Mesenchymal stem cell (in vitro differentiated cells and primary cell): ENCODE measurements around the gene TGFBI.
A peak's percentile ranks its signal among the peaks of the same experiment; 100 is the strongest.

Experiments used
- DNase-seq: peaks from one replicate; pipeline ENCODE4 v3.0.0-alpha.2; 2013
- H2AFZ ChIP-seq: one replicate; pipeline ENCODE4 v1.6.1; 2013; ENCODE audit warnings: low read depth, mild to moderate bottlenecking, control low read depth, inconsistent platforms, low read length, moderate library complexity
- H2AK5ac ChIP-seq: 2 replicates; pipeline ENCODE4 v1.6.1; 2013; ENCODE audit warnings: low read length, moderate library complexity, mild to moderate bottlenecking, inconsistent platforms; ENCODE audit not compliant: severe bottlenecking
- H2BK120ac ChIP-seq: one replicate; pipeline ENCODE4 v1.6.1; 2013; ENCODE audit warnings: low read depth, mild to moderate bottlenecking, inconsistent platforms, low read length, moderate library complexity
- H2BK12ac ChIP-seq, 2 experiments: one replicate each; pipeline ENCODE4 v1.6.1; 2013; ENCODE audit warnings: inconsistent platforms in 2 of 2, low read length in 2 of 2, mild to moderate bottlenecking in 2 of 2, moderate library complexity in 2 of 2, control low read depth in 1 of 2
- H2BK15ac ChIP-seq: one replicate; pipeline ENCODE4 v1.6.1; 2013; ENCODE audit warnings: mild to moderate bottlenecking, low read depth, inconsistent platforms; ENCODE audit not compliant: poor library complexity, severe bottlenecking
- H2BK5ac ChIP-seq: 2 replicates; pipeline ENCODE4 v1.6.1; 2013; ENCODE audit warnings: low read depth, mild to moderate bottlenecking, low read length, control low read depth, inconsistent platforms; ENCODE audit not compliant: poor library complexity, severe bottlenecking
- H3K14ac ChIP-seq, 2 experiments: one replicate each; pipeline ENCODE4 v1.6.1; 2013; ENCODE audit warnings: inconsistent platforms in 2 of 2, low read length in 2 of 2, control low read depth in 1 of 2, mild to moderate bottlenecking in 1 of 2, moderate library complexity in 1 of 2
- H3K18ac ChIP-seq, 2 experiments: one replicate each; pipeline ENCODE4 v1.6.1; 2013; ENCODE audit warnings: inconsistent platforms in 2 of 2, low read length in 2 of 2, control low read depth in 1 of 2, low read depth in 1 of 2, mild to moderate bottlenecking in 1 of 2
- H3K23ac ChIP-seq, 2 experiments: one replicate each; pipeline ENCODE4 v1.6.1; 2013; ENCODE audit warnings: inconsistent platforms in 2 of 2, low read length in 2 of 2, mild to moderate bottlenecking in 2 of 2, moderate library complexity in 2 of 2, control low read depth in 1 of 2
- H3K27ac ChIP-seq: 2 replicates; pipeline ENCODE4 v1.5.1; 2013; ENCODE audit warnings: mild to moderate bottlenecking, moderate library complexity, low read length, control low read depth, inconsistent platforms; ENCODE audit not compliant: poor library complexity, severe bottlenecking
- H3K27me3 ChIP-seq, 2 experiments: 2 replicates each; pipeline versions ENCODE4 v1.6.1 to v1.7.0; 2013; ENCODE audit warnings: low read length in 2 of 2, mild to moderate bottlenecking in 2 of 2, moderate library complexity in 2 of 2, control low read depth in 1 of 2, inconsistent platforms in 1 of 2; ENCODE audit not compliant: control insufficient read depth in 1 of 2, insufficient read depth in 1 of 2
- H3K36me3 ChIP-seq, 2 experiments: 2 replicates each; pipeline versions ENCODE4 v1.6.1 to v1.7.0; 2013; ENCODE audit warnings: low read length in 2 of 2, control low read depth in 1 of 2, inconsistent platforms in 1 of 2, low read depth in 1 of 2, mild to moderate bottlenecking in 1 of 2; ENCODE audit not compliant: insufficient read depth in 2 of 2, control insufficient read depth in 1 of 2
- H3K4ac ChIP-seq, 2 experiments: one replicate each; pipeline ENCODE4 v1.6.1; 2013; ENCODE audit warnings: inconsistent platforms in 2 of 2, low read length in 2 of 2, mild to moderate bottlenecking in 2 of 2, moderate library complexity in 2 of 2, control low read depth in 1 of 2, low read depth in 1 of 2
- H3K4me1 ChIP-seq: 2 replicates; pipeline ENCODE4 v1.6.1; 2013; ENCODE audit warnings: low read depth, low read length, control low read depth; ENCODE audit not compliant: control insufficient read depth, insufficient read depth
- H3K4me2 ChIP-seq: 2 replicates; pipeline ENCODE4 v1.6.1; 2013; ENCODE audit warnings: low read length, mild to moderate bottlenecking, inconsistent platforms; ENCODE audit not compliant: poor library complexity, severe bottlenecking
- H3K4me3 ChIP-seq, 2 experiments: 2 replicates each; pipeline versions ENCODE4 v1.5.1 to v1.7.0; 2013; ENCODE audit warnings: low read length in 2 of 2, mild to moderate bottlenecking in 2 of 2, control low read depth in 1 of 2, low read depth in 1 of 2; ENCODE audit not compliant: insufficient read depth in 1 of 2
- H3K79me1 ChIP-seq: replicated peaks from 2 replicates; pipeline ENCODE4 v1.6.1; 2013; ENCODE audit warnings: mild to moderate bottlenecking, control low read depth, low read length, inconsistent platforms; ENCODE audit not compliant: poor library complexity, severe bottlenecking
- H3K9ac ChIP-seq: 2 replicates; pipeline ENCODE4 v1.7.0; 2013; ENCODE audit warnings: mild to moderate bottlenecking, low read length, moderate library complexity
- H3K9me3 ChIP-seq: 2 replicates; pipeline ENCODE4 v1.7.0; 2013; ENCODE audit warnings: mild to moderate bottlenecking, low read length; ENCODE audit not compliant: control insufficient read depth
- H4K8ac ChIP-seq: one replicate; pipeline ENCODE4 v1.6.1; 2013; ENCODE audit warnings: inconsistent platforms, mild to moderate bottlenecking, low read length, moderate library complexity
- H4K91ac ChIP-seq: one replicate; pipeline ENCODE4 v1.6.1; 2013; ENCODE audit warnings: mild to moderate bottlenecking, low read length, inconsistent platforms
- WGBS: methylation state at CpG from one replicate; pipeline ENCODE4 v1.1.7; 2013; ENCODE audit warnings: mixed read lengths; 5-methylcytosine and 5-hydroxymethylcytosine counted together

TGFBI gene

DNA sequence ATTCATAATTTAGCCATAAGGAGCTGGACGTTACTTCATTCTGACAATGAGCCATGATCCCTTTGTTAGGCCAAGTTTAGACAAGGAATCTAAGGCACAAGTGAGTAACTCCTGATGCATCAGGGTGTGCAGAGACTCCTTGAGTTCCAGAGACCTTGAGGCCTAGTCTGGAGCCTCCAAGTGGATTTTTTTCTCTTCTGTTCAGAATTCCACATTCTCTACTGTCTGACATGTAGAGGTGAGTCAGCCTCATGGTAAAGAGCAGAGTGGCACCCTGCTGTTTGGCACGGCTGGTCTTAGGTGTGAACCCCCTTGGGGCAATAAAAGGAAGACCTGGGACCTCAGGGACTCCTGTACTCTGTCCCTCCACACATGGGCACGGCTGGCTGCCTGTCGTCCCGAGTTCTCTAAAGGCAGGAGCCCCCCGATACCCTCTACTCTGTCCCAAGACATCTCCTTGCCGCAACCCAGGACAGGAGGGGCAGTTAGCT is 22.0 kb upstream of the TGFBI start:
- peaks cover 9% of the 10 kb centered on the region for H3K4me1 ChIP-seq
- peak overlapping the region in 1 of 2 experiments; percentile 28 for H3K14ac ChIP-seq
- H3K79me1 ChIP-seq, result no peaks in the 10 kb centered on the region
- H3K9me3 ChIP-seq, result no peaks in the 10 kb centered on the region
- peak overlapping the region; percentile 29 to 100 for H2BK12ac ChIP-seq
- no peak overlapping the region for H3K4me2 ChIP-seq
- peak overlapping the region; percentile 56 for H4K8ac ChIP-seq
- peak overlapping the region in 1 of 2 experiments; percentile 63 for H3K23ac ChIP-seq
- no peak overlapping the region for H2BK5ac ChIP-seq
- H3K27me3 ChIP-seq, result no peaks in the 10 kb centered on the region
- H2BK15ac ChIP-seq, result no peak overlapping the region
- 68% methylated on average over 7 of the region's 7 CpGs for WGBS
- peak overlapping the region; percentile 17 for H3K27ac ChIP-seq
- H2AFZ ChIP-seq, result no peak overlapping the region
- peak overlapping the region; percentile 69 for H2BK120ac ChIP-seq
- H3K36me3 ChIP-seq, result no peaks in the 10 kb centered on the region
- H3K9ac ChIP-seq, result peak overlapping the region; percentile 20
- H2AK5ac ChIP-seq, result no peak overlapping the region
- peak overlapping the region; percentile 61 to 93 for H3K4ac ChIP-seq
- peak; percentile 91 for DNase-seq
- H4K91ac ChIP-seq, result peak overlapping the region; percentile 57
- H3K18ac ChIP-seq, result peak overlapping the region; percentile 34 to 93
- H3K4me3 ChIP-seq, result no peak overlapping the region

DNA sequence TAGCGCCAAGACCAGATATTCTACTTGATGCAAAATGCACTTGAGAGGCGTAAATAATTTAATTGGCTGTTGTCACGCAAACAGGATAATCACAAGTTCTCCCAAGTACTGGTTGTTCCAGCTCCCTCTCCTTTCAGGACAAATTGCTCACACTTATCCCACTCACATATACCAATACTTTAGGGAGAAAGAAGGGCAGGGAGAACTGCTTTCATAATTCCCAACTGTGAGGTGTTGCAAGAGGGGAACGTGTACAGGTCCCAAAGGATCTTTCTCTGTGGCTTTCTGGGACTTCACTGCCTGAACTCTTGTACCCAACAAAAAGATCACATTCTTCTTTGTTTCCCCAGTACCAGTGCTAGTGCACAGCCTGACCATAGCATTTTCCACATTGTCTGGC is 21.5 kb upstream of the TGFBI start:
- no peak overlapping the region for H2BK15ac ChIP-seq

DNA sequence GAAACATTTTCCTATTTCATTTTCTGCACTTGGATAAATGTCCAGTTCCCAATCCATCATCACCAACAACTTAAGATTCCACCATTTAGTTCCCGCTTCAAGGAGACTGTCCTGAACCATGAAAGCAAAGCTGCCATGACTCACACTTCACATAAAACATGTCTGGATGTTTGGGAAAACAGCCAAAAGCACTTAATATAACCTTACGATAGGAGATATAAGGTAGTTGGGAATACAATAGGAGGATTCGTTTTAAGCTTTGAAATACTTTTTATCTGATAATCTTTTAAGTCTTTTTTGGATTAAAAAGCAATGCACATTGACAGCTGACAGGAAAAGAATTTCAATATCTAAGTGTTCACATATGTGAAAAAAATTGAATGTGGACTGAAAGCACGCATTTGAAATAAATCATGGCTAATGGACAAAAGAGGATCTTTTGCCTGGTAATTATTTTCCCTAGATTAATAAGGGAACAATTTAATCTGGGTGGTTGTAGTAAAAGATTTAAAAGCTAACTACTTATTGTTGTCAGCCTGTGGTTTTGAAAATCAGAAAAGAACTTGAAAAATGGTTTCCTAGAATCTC is 17.3 kb upstream of the TGFBI start:
- Histone ChIP-seq H3K27me3 (no peaks in the 10 kb centered on the region), H2BK120ac (no peak overlapping the region), H3K36me3 (no peaks in the 10 kb centered on the region), H3K23ac (no peak overlapping the region), H3K4me3 (no peak overlapping the region), H4K8ac (no peak overlapping the region), H4K91ac (no peak overlapping the region), H3K4ac (no peak overlapping the region), H2BK5ac (no peak overlapping the region), H2BK12ac (no peak overlapping the region), H3K9me3 (no peaks in the 10 kb centered on the region), H3K4me1 (peaks cover 5% of the 10 kb centered on the region), H3K18ac (no peak overlapping the region), H2AFZ (no peak overlapping the region), H3K9ac (no peak overlapping the region), H2AK5ac (no peak overlapping the region), H3K14ac (no peak overlapping the region), H2BK15ac (no peak overlapping the region), H3K79me1 (no peaks in the 10 kb centered on the region), H3K27ac (peak overlapping the region; percentile 64), H3K4me2 (no peak overlapping the region)
- peak; percentile 92 for DNase-seq
- 18% methylated on average over 2 of the region's 4 CpGs for WGBS

More for the DNA sequence above, 21.5 kb upstream of the TGFBI start:
- Histone ChIP-seq H2AFZ (no peak overlapping the region), H3K27ac (peak overlapping the region; percentile 17), H4K8ac (peak overlapping the region; percentile 36), H3K27me3 (no peaks in the 10 kb centered on the region), H3K18ac (peak overlapping the region; percentile 34 to 93), H3K4me1 (peaks cover 9% of the 10 kb centered on the region), H3K79me1 (no peaks in the 10 kb centered on the region), H4K91ac (peak overlapping the region; percentile 57), H3K4ac (peak overlapping the region; percentile 54 to 93), H3K23ac (no peak overlapping the region), H3K36me3 (no peaks in the 10 kb centered on the region), H2AK5ac (peak overlapping the region; percentile 36), H3K9me3 (no peaks in the 10 kb centered on the region), H2BK5ac (no peak overlapping the region), H3K4me2 (no peak overlapping the region), H3K14ac (no peak overlapping the region), H2BK120ac (peak overlapping the region; percentile 69), H2BK12ac (peak overlapping the region; percentile 29 to 100), H3K9ac (peak overlapping the region; percentile 20), H3K4me3 (no peak overlapping the region)
- peak; percentile 79 for DNase-seq
- 78% methylated on average over 4 of the region's 4 CpGs for WGBS

DNA sequence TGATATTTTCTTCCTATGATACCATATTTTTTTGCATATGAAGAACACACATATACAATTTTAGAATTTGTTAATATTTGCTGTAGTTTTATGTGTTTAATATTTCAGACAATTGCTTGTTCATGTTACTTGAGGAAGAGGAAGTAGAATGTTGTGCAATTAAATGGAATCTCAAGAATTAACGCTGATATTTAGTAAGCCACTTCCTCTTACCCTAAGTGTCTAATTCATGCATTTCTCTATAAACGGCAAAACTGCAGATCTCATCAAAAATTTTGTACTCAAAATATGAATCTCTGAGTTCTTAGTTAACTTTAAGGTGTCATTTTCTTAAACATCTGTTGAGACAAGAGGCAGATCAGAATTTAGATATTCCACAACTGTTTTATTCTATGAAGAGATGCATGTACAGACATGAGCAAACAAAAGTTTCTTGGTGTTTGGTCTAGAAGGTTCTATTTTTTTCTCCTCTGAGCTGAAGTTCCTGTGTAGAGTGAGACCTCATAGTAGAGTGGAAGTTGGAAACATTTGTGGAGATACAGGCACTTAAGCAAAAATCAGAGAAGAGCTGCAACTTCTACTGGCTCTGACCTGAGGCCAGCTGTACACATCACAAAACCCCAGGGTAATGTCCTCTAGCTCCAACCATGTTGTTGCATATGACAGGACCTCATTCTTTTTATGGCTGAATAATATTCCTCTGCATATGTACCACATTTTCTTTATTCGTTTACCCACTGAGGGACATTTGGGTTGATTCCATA is 16.6 kb upstream of the TGFBI start:
- Histone ChIP-seq H2AFZ (no peak overlapping the region), H3K36me3 (no peaks in the 10 kb centered on the region), H3K18ac (no peak overlapping the region), H3K27ac (peak overlapping the region; percentile 68), H4K8ac (peak overlapping the region; percentile 67), H3K9me3 (no peaks in the 10 kb centered on the region), H3K4ac (no peak overlapping the region), H3K4me3 (no peak overlapping the region), H2BK12ac (peak overlapping the region; percentile 23 to 86), H2BK15ac (no peak overlapping the region), H3K27me3 (no peaks in the 10 kb centered on the region), H2BK120ac (no peak overlapping the region), H3K23ac (no peak overlapping the region), H4K91ac (peak overlapping the region; percentile 54), H3K9ac (no peak overlapping the region), H3K79me1 (no peaks in the 10 kb centered on the region), H3K4me1 (peaks cover 6% of the 10 kb centered on the region), H3K14ac (no peak overlapping the region), H3K4me2 (no peak overlapping the region), H2BK5ac (no peak overlapping the region), H2AK5ac (peak overlapping the region; percentile 79)
- peak; percentile 52 for DNase-seq
- WGBS, result no CpG with 5 or more reads among the region's 3 CpGs
